HG03432 (cell line): Measurements from ENCODE around the gene UTF1.

Experiments
- ATAC-seq: cut with Tn5 transposase; IDR thresholded peaks from one replicate; pipeline ENCODE4 v1.9.1; 2021; ENCODE audit warnings: mild to moderate bottlenecking, moderate library complexity; ENCODE audit not compliant: unreplicated experiment

The UTF1 gene

GRCh38 chr10:133276100-133276434 lies 46.0 kb downstream of the UTF1 start:
- no peak for ATAC-seq

- peak; percentile 57 for ATAC-seq
Observed at GRCh38 chr10:133276435-133277201, 46.6 kb downstream of the UTF1 start, which contains the start of gene ADAM8. Gene ADAM8, minus strand, starts transcription at chr10:133276868. Its CDS starts 51 bp downstream, at chr10:133276817.

GRCh38 chr10:133277277-133277992 lies 47.4 kb downstream of the UTF1 start:
- no peak for ATAC-seq

GRCh38 chr10:133277993-133278576 lies 48.1 kb downstream of the UTF1 start:
- no peak for ATAC-seq

- ATAC-seq: peak; percentile 29
Observed at GRCh38 chr10:133278577-133279265, 48.7 kb downstream of the UTF1 start.

GRCh38 chr10:133279326-133280226 lies 49.6 kb downstream of the UTF1 start:
- ATAC-seq: no peak

- ATAC-seq: no peak
Observed at GRCh38 chr10:133280391-133281059, 50.5 kb downstream of the UTF1 start.

GRCh38 chr10:133281084-133281483 lies 51.1 kb downstream of the UTF1 start:
- no peak for ATAC-seq
